ENCODE results near the gene SNTB2.
"Not testable (repeated sequence)": the region's sequence is repeated elsewhere in the genome, so short reads cannot be mapped to it uniquely, and the experiment has no call there.

The SNTB2 gene

GRCh38 chr16:69186642-69187445, at the start of gene SNTB2:
Gene SNTB2, plus strand, starts transcription at chr16:69187164. Its CDS starts 3 bp downstream, at chr16:69187167.
- FAIRE-seq, result no peak
- peak; percentile 96 for DNase-seq (ENCODE audit: low spot score)

GRCh38 chr16:69138608-69139007, 48.4 kb upstream of the SNTB2 start:
- no peak for DNase-seq (ENCODE audit: low spot score)
- FAIRE-seq, result no peak

- FAIRE-seq, result not testable (repeated sequence)
These were observed 47.5 kb upstream of the SNTB2 start for GRCh38 chr16:69139464-69139863.

GRCh38 chr16:69141014-69141413, 46.0 kb upstream of the SNTB2 start:
- FAIRE-seq (no peak), DNase-seq (ENCODE audit: low spot score) (no peak)

More at GRCh38 chr16:69139464-69139863, 47.5 kb upstream of the SNTB2 start:
- DNase-seq (ENCODE audit: low spot score), result not testable (repeated sequence)

- FAIRE-seq (no peak), DNase-seq (ENCODE audit: low spot score) (no peak)
These were observed 45.0 kb upstream of the SNTB2 start for GRCh38 chr16:69141936-69142335.

GRCh38 chr16:69143116-69143515, 43.8 kb upstream of the SNTB2 start:
- FAIRE-seq (no peak), DNase-seq (ENCODE audit: low spot score) (no peak)

- no peak for DNase-seq (ENCODE audit: low spot score)
- no peak for FAIRE-seq
These were observed 41.3 kb upstream of the SNTB2 start for GRCh38 chr16:69145658-69146057.

- DNase-seq (ENCODE audit: low spot score); FAIRE-seq: not testable (repeated sequence)
These were observed 37.3 kb upstream of the SNTB2 start for GRCh38 chr16:69149621-69150020.

- FAIRE-seq (no peak), DNase-seq (ENCODE audit: low spot score) (peak; percentile 43)
These were observed 36.7 kb upstream of the SNTB2 start for GRCh38 chr16:69150146-69150865.

GRCh38 chr16:69157196-69157595, 29.8 kb upstream of the SNTB2 start:
- DNase-seq (ENCODE audit: low spot score) (no peak), FAIRE-seq (no peak)

- DNase-seq (ENCODE audit: low spot score) (no peak), FAIRE-seq (no peak)
These were observed 26.8 kb upstream of the SNTB2 start for GRCh38 chr16:69160192-69160591.

GRCh38 chr16:69165584-69165983, 21.4 kb upstream of the SNTB2 start:
- no peak for DNase-seq (ENCODE audit: low spot score)
- FAIRE-seq, result no peak

- DNase-seq (ENCODE audit: low spot score), result peak; percentile 18
These were observed 20.6 kb upstream of the SNTB2 start for GRCh38 chr16:69166221-69166833.

GRCh38 chr16:69166946-69167930, 19.7 kb upstream of the SNTB2 start:
- FAIRE-seq (no peak), DNase-seq (ENCODE audit: low spot score) (no peak)

More at GRCh38 chr16:69166221-69166833, 20.6 kb upstream of the SNTB2 start:
- no peak for FAIRE-seq

- no peak for DNase-seq (ENCODE audit: low spot score)
- no peak for FAIRE-seq
These were observed 17.9 kb upstream of the SNTB2 start for GRCh38 chr16:69169051-69169450.

- no peak for DNase-seq (ENCODE audit: low spot score)
- no peak for FAIRE-seq
These were observed 17.2 kb upstream of the SNTB2 start for GRCh38 chr16:69169607-69170352.

- no peak for DNase-seq (ENCODE audit: low spot score)
- no peak for FAIRE-seq
These were observed 15.5 kb upstream of the SNTB2 start for GRCh38 chr16:69171325-69172084.

- no peak for FAIRE-seq
- DNase-seq (ENCODE audit: low spot score), result no peak
These were observed 10.7 kb upstream of the SNTB2 start for GRCh38 chr16:69176033-69176800.

Data from urothelium cell line (cell line).